ENCODE data around the gene ZBED5. TPM values are rescaled to one million over a fixed set of nuclear protein-coding genes. Genes with fewer than 3 reads are reported as not detected.

Gene ZBED5
- total and polyA plus RNA-seq, 9 of the 15 experiments (the other 6 are each of a cell fraction or from before 2014, with no cell fraction given): 12.4 to 70.7 (median 26.8) TPM

DNA sequence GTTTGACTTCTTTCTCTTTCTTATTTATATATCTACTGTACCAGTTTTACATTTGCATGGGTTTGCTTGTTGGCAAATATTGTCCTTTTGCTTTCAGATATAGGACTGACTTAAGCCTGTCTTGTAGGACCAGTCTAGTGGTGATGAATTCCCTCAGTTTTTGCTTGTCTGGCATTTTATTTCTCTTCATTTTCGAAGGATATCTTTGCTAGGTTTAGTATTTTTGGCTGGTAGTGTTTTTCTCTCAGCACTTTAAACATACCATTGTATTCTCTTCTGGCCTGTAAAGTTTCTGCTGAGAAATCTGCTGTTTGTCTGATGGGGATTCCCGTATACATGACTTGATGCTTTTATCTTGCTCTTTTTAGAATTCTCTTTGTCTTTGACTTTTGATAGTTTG, 14.2 kb upstream of the ZBED5 start:
- ATAC-seq (no peak), FAIRE-seq (no peak), DNase-seq (ENCODE audit: extremely low read depth in 1 of 4, low spot score in 3 of 4) (no peak)
- H3K27me3 ChIP-seq (ENCODE audit: control insufficient read depth in 2 of 2, insufficient read depth in 2 of 2, low read length in 2 of 2): no peaks in the 10 kb centered on the region
- H4K20me1 ChIP-seq (replicated peaks; ENCODE audit: control insufficient read depth, insufficient read depth, low read length): no peaks in the 10 kb centered on the region
- intact Hi-C loops (cut with micrococcal nuclease) (no loop called here), in situ Hi-C loops (cut with MboI) (no loop called here)
- no peaks in the 10 kb centered on the region for H3K79me2 ChIP-seq (ENCODE audit: control insufficient read depth, insufficient read depth, low read length)
- no peak overlapping the region for H3K4me3 ChIP-seq
- H3K9me1 ChIP-seq (ENCODE audit: control insufficient read depth, insufficient read depth, low read length): no peaks in the 10 kb centered on the region
- H3K9me3 ChIP-seq (replicated peaks; ENCODE audit: control insufficient read depth, insufficient read depth, low read depth, low read length): peaks cover 3% of the 10 kb centered on the region
- no peak overlapping the region for H3K9ac ChIP-seq (ENCODE audit: insufficient read depth in 1 of 2, low read depth in 2 of 2, low read length in 2 of 2)
- 57% methylated on average over 2 of the region's 2 CpGs for WGBS (ENCODE audit: insufficient coverage, low coverage, missing lambda C conversion rate)
- no peak overlapping the region for H3K27ac ChIP-seq (ENCODE audit: extremely low read depth, low read depth, low read length)
- POLR2A ChIA-PET: interaction anchor here (1.3 kb wide), 1 partner anchor 14 kb away, joined by 3 read pairs; no protein-coding TSS in a partner anchor
- H3K36me3 ChIP-seq (ENCODE audit: control insufficient read depth, insufficient read depth, low read length): no peaks in the 10 kb centered on the region
- H2AFZ ChIP-seq (ENCODE audit: low read depth, low read length): no peak overlapping the region
- H3K4me1 ChIP-seq (replicated peaks in 1 of 2; ENCODE audit: control insufficient read depth in 2 of 2, insufficient read depth in 2 of 2, low read length in 2 of 2): no peaks in the 10 kb centered on the region
- H3K4me2 ChIP-seq (ENCODE audit: insufficient read depth, low read length): no peak overlapping the region
- BruUV-seq (replicated peaks): no TSS peak
- TF ChIP-seq C11orf30 (IDR thresholded peaks at IDR 0.05; ENCODE audit: low read depth): peak; percentile 65; the same call in 1 of the 2 replicates
- peak; percentile 77 for TF ChIP-seq ZNF316 (IDR thresholded peaks at IDR 0.05)
- TF ChIP-seq ZNF79 (CRISPR knock-in tag; IDR thresholded peaks at IDR 0.05; ENCODE audit: low read depth): no peak
- no peak for TF ChIP-seq ZNF551 (CRISPR knock-in tag; IDR thresholded peaks at IDR 0.05)
- CTCF ChIA-PET (ENCODE audit: low intra/inter-chr PET ratio): no interaction called here

DNA sequence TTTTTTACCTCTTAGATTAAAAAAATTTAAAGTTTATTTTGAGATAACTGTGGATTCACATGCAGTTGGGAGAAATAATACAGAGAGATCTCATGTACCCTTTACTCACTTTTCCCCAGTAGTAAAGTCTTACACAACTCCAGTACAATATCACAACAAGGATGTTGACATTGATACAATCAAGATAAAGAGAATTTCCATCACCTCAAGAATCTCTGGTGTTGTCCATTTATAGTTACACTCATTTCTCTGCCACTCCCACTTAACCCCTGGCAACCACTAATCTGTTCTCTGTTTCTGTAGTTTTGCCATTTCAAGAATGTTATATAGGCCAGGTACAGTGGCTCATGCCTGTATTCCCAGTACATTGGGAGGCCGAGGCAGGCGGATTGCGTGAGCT, 10.5 kb upstream of the ZBED5 start:
- TF ChIP-seq KDM4B (IDR thresholded peaks at IDR 0.05; ENCODE audit: borderline replicate concordance in 2 of 2, low read depth in 1 of 2): no peak
- peak; percentile 59; the same call in 1 of the 2 replicates for TF ChIP-seq FOXJ2 (tag; IDR thresholded peaks at IDR 0.05)
- peak; percentile 21; the same call in 1 of the 2 replicates for TF ChIP-seq CEBPB (tag; IDR thresholded peaks at IDR 0.05)
- intact Hi-C loops (cut with micrococcal nuclease): no loop called here
- DNase-seq (ENCODE audit: extremely low read depth in 1 of 4, low spot score in 3 of 4) (no peak), ATAC-seq (no peak), FAIRE-seq (no peak)
- Histone ChIP-seq H3K9ac (ENCODE audit: insufficient read depth in 1 of 2, low read depth in 2 of 2, low read length in 2 of 2) (no peak overlapping the region), H3K27me3 (ENCODE audit: control insufficient read depth in 2 of 2, insufficient read depth in 2 of 2, low read length in 2 of 2) (no peaks in the 10 kb centered on the region), H3K4me3 (no peak overlapping the region), H3K9me1 (ENCODE audit: control insufficient read depth, insufficient read depth, low read length) (no peaks in the 10 kb centered on the region), H2AFZ (ENCODE audit: low read depth, low read length) (no peak overlapping the region), H3K79me2 (ENCODE audit: control insufficient read depth, insufficient read depth, low read length) (no peaks in the 10 kb centered on the region), H3K4me2 (ENCODE audit: insufficient read depth, low read length) (no peak overlapping the region), H4K20me1 (replicated peaks; ENCODE audit: control insufficient read depth, insufficient read depth, low read length) (no peaks in the 10 kb centered on the region), H3K9me3 (replicated peaks; ENCODE audit: control insufficient read depth, insufficient read depth, low read depth, low read length) (no peaks in the 10 kb centered on the region; the same call in 1 of the 2 replicates), H3K36me3 (ENCODE audit: control insufficient read depth, insufficient read depth, low read length) (no peaks in the 10 kb centered on the region), H3K27ac (ENCODE audit: extremely low read depth, low read depth, low read length) (no peak overlapping the region), H3K4me1 (replicated peaks in 1 of 2; ENCODE audit: control insufficient read depth in 2 of 2, insufficient read depth in 2 of 2, low read length in 2 of 2) (no peaks in the 10 kb centered on the region)
- in situ Hi-C loops (cut with MboI): no loop called here
- POLR2A ChIA-PET: interaction anchor here (0.8 kb wide), 1 partner anchor 52 kb away, joined by 3 read pairs; no protein-coding TSS in a partner anchor
- 97% methylated on average over 3 of the region's 3 CpGs for WGBS (ENCODE audit: insufficient coverage, low coverage, missing lambda C conversion rate)
- BruUV-seq (replicated peaks): no TSS peak
- CTCF ChIA-PET (ENCODE audit: low intra/inter-chr PET ratio): no interaction called here
